Nephron (organoid): ENCODE results near the gene CLIC4.

Source experiments
- H3K27ac Mint-ChIP-seq, 3 experiments: 2 replicates each; pipeline ENCODE4 v1.8.0; 2020; ENCODE audit warnings: mixed read lengths in 3 of 3, mild to moderate bottlenecking in 2 of 3, moderate library complexity in 1 of 3
- H3K27me3 Mint-ChIP-seq: 2 replicates; pipeline ENCODE4 v1.8.0; 2021; ENCODE audit warnings: low read depth, mild to moderate bottlenecking, moderate library complexity, mixed read lengths
- H3K36me3 Mint-ChIP-seq: 2 replicates; pipeline ENCODE4 v1.8.0; 2020; ENCODE audit warnings: low read depth, mixed read lengths
- H3K4me1 Mint-ChIP-seq: 2 replicates; pipeline ENCODE4 v1.8.0; 2020; ENCODE audit warnings: mixed read lengths
- H3K4me3 Mint-ChIP-seq, 3 experiments: 2 replicates each; pipeline ENCODE4 v1.8.0; 2020; ENCODE audit warnings: mild to moderate bottlenecking in 3 of 3, mixed read lengths in 3 of 3, moderate library complexity in 2 of 3
- H3K9me3 Mint-ChIP-seq: 2 replicates; pipeline ENCODE4 v1.8.0; 2020; ENCODE audit warnings: mixed read lengths
- TF ChIP-seq, protein P1 (sequence below), 3 experiments: fragments of 200-600 bp; sonication (generic); IDR thresholded peaks; one replicate each; pipeline ENCODE4 v1.5.0; 2021; ENCODE audit warnings: antibody characterized with exemption in 3 of 3; ENCODE audit not compliant: unreplicated experiment in 3 of 3

Gene CLIC4

GRCh38 chr1:24874056-24874455 is 128.8 kb downstream of the CLIC4 start:
- H3K36me3 Mint-ChIP-seq = no peaks in the 10 kb centered on the region
- no peak overlapping the region for H3K4me3 Mint-ChIP-seq
- no peak overlapping the region for H3K27ac Mint-ChIP-seq
- H3K4me1 Mint-ChIP-seq = no peaks in the 10 kb centered on the region
- TF ChIP-seq, protein P1, sequence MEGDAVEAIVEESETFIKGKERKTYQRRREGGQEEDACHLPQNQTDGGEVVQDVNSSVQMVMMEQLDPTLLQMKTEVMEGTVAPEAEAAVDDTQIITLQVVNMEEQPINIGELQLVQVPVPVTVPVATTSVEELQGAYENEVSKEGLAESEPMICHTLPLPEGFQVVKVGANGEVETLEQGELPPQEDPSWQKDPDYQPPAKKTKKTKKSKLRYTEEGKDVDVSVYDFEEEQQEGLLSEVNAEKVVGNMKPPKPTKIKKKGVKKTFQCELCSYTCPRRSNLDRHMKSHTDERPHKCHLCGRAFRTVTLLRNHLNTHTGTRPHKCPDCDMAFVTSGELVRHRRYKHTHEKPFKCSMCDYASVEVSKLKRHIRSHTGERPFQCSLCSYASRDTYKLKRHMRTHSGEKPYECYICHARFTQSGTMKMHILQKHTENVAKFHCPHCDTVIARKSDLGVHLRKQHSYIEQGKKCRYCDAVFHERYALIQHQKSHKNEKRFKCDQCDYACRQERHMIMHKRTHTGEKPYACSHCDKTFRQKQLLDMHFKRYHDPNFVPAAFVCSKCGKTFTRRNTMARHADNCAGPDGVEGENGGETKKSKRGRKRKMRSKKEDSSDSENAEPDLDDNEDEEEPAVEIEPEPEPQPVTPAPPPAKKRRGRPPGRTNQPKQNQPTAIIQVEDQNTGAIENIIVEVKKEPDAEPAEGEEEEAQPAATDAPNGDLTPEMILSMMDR (IDR thresholded peaks at IDR 0.05; ENCODE audit: unreplicated experiment in 3 of 3) = no peak
- H3K27me3 Mint-ChIP-seq = peaks cover 56% of the 10 kb centered on the region
- peaks cover 2% of the 10 kb centered on the region for H3K9me3 Mint-ChIP-seq

- Mint-ChIP-seq H3K27ac (no peak overlapping the region), H3K4me3 (no peak overlapping the region), H3K9me3 (peaks cover 2% of the 10 kb centered on the region), H3K36me3 (no peaks in the 10 kb centered on the region), H3K27me3 (peaks cover 58% of the 10 kb centered on the region), H3K4me1 (no peaks in the 10 kb centered on the region)
- TF ChIP-seq, protein P1 (IDR thresholded peaks at IDR 0.05; ENCODE audit: unreplicated experiment in 3 of 3) = no peak
Observed at GRCh38 chr1:24874611-24875234, 129.5 kb downstream of the CLIC4 start.

- H3K27me3 Mint-ChIP-seq = peaks cover 59% of the 10 kb centered on the region
- H3K4me3 Mint-ChIP-seq = no peak overlapping the region
- no peaks in the 10 kb centered on the region for H3K4me1 Mint-ChIP-seq
- TF ChIP-seq, protein P1 (IDR thresholded peaks at IDR 0.05; ENCODE audit: unreplicated experiment in 3 of 3) = no peak
- H3K27ac Mint-ChIP-seq = no peak overlapping the region
- H3K9me3 Mint-ChIP-seq = peaks cover 2% of the 10 kb centered on the region
- no peaks in the 10 kb centered on the region for H3K36me3 Mint-ChIP-seq
Observed at GRCh38 chr1:24875257-24875656, 130.0 kb downstream of the CLIC4 start.

- Mint-ChIP-seq H3K27ac (no peak overlapping the region), H3K4me3 (no peak overlapping the region), H3K4me1 (no peaks in the 10 kb centered on the region), H3K9me3 (peaks cover 2% of the 10 kb centered on the region), H3K27me3 (peaks cover 57% of the 10 kb centered on the region), H3K36me3 (no peaks in the 10 kb centered on the region)
- TF ChIP-seq, protein P1 (IDR thresholded peaks at IDR 0.05; ENCODE audit: unreplicated experiment in 3 of 3) = no peak
Observed at GRCh38 chr1:24875991-24876506, 130.8 kb downstream of the CLIC4 start.

DNA sequence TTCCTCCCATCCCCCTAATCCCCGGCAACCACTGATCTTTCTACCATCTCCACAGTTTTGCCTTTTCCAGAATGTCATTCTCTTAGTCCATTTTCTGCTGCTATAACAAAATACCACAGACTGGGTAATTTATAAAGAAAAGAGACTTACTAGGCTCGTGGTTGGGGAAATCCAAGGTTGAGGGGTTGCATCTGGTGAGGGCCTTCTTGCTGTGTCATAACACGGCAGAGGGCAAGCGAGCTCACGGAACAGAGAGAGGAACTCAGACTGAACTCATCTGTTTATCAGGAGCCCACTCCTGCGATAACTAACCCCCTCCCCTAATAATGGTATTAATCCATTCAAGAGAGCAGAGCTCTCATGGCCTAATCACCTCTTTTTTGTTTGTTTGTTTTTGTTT is 132.8 kb downstream of the CLIC4 start:
- Mint-ChIP-seq H3K27ac (no peak overlapping the region), H3K9me3 (peaks cover 4% of the 10 kb centered on the region), H3K4me3 (no peak overlapping the region), H3K36me3 (no peaks in the 10 kb centered on the region), H3K4me1 (no peaks in the 10 kb centered on the region), H3K27me3 (peaks cover 37% of the 10 kb centered on the region)
- TF ChIP-seq, protein P1 (IDR thresholded peaks at IDR 0.05; ENCODE audit: unreplicated experiment in 3 of 3) = no peak
